ENCODE measurements around the gene NOP58.
"Not testable (repeated sequence)": the region's sequence is repeated elsewhere in the genome, so short reads cannot be mapped to it uniquely, and the experiment has no call there.

The NOP58 gene

GRCh38 chr2:202299712-202300111 lies 34.1 kb downstream of the NOP58 start:
- no peak for DNase-seq (ENCODE audit: low read depth, low spot score)

DNA sequence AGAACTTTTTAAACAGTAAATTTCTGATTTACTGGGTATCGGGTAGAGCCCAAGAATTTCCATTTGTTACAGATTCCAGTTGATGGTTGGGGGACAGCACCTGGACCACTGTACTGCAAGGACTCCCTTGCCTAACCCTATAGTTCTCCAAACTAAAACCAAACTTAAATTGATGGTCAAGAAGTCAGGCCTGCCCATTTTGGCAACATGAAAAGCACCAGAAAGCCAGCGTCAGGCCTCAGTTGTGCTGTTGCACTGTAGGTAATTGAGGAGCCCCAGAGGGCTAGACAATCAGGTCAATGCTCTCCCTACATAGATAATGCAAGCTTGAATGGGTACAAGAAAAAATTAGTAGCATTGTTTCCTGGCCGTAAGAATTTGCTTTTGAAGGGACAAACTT lies 40.5 kb downstream of the NOP58 start:
- DNase-seq (ENCODE audit: low read depth, low spot score): no peak

DNA sequence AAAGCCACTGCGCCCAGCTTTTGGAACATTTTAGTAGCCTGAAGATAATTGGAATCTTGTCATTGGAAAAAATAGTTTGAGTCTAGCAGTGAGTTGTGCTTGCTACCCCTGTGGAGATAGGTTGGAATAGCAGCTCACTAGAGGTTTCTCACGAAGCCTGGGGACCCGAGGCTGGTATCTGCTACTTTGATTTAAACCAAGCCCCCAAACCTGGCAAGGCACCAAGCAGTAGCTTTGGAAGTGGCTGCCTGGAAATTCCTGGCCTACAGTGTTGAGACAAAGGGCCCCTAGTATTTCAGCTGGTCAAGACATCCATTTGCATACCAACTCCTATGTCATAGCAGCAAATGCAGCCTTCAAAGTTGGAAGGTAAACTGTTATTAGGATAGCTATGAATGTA lies 42.1 kb downstream of the NOP58 start:
- no peak for DNase-seq (ENCODE audit: low read depth, low spot score)

DNA sequence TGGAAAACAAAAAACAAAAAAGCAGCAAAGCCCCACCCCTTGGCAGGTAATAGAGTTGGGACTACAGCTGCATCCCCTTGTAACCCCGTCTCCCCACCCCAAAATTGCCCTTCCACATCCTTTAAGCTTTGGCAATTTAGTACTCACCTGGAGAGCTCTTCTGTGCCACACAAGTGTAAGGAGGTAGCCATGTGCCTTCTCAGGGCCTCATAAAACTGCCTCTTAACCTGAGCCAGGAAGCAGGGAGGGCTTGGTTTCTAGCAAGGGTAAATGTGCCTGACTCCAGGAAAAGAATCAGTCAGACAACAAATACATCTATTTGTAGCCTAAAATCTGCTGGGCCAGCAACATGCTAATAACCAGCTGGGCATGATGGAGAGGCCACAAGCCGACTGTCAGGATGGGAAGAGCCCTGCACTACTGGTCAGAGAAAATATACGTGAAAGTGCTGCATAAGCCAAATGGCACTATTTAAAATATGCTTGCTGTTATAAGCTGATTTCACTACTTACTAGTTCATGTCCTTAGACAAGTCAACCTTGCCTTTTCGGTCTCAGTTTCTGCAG lies 46.3 kb downstream of the NOP58 start:
- no peak for DNase-seq (ENCODE audit: low read depth, low spot score)

GRCh38 chr2:202314116-202314515 lies 48.6 kb downstream of the NOP58 start:
- DNase-seq (ENCODE audit: low read depth, low spot score): no peak

GRCh38 chr2:202317080-202317857 lies 51.7 kb downstream of the NOP58 start:
- DNase-seq (ENCODE audit: low read depth, low spot score): peak; percentile 70

GRCh38 chr2:202320362-202320761 lies 54.8 kb downstream of the NOP58 start:
- DNase-seq (ENCODE audit: low read depth, low spot score): not testable (repeated sequence)

- no peak for DNase-seq (ENCODE audit: low read depth, low spot score)
These were observed 56.9 kb downstream of the NOP58 start for GRCh38 chr2:202322435-202322834.

DNA sequence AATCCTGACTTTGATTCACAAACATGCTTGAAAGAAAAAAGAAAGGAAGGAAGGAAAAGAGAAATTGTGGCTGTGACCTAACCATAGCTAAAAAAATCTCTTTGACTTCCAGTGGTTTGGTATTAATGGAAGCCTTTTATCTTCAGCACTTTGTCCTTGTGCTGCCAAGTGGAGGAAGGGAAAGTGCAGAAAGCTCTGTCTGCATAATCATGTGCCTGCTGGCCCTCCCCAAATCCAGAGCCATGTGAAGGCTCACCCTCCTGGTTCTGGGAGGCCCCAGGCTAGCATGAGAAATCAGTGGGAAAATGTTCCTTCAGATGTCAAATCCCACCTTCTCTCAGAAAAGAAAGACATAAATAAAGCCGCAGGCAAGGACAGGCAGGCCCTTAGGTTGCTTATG lies 62.3 kb downstream of the NOP58 start:
- DNase-seq (ENCODE audit: low read depth, low spot score): no peak

- no peak for DNase-seq (ENCODE audit: low read depth, low spot score)
These were observed 70.4 kb downstream of the NOP58 start for GRCh38 chr2:202335791-202336467.

DNA sequence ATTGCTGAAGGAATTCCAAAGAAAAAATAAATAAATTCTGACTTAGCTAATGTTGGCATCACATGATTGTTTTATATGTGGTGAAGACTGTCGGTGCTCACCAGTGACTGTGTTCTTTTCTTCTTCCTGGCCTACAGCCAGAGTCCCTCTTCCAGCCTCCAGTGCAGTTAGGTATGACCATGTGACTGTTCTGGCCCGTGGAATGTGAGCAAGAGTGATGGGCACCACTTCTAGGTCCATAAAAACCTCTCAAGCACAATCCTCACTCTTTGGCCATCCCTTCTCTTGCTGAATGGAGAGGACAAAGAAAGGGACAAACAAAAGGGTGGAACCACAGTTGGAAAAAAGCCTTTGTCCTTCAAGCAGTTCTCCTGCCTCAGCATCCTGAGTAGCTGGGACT lies 71.6 kb downstream of the NOP58 start:
- no peak for DNase-seq (ENCODE audit: low read depth, low spot score)

DNA sequence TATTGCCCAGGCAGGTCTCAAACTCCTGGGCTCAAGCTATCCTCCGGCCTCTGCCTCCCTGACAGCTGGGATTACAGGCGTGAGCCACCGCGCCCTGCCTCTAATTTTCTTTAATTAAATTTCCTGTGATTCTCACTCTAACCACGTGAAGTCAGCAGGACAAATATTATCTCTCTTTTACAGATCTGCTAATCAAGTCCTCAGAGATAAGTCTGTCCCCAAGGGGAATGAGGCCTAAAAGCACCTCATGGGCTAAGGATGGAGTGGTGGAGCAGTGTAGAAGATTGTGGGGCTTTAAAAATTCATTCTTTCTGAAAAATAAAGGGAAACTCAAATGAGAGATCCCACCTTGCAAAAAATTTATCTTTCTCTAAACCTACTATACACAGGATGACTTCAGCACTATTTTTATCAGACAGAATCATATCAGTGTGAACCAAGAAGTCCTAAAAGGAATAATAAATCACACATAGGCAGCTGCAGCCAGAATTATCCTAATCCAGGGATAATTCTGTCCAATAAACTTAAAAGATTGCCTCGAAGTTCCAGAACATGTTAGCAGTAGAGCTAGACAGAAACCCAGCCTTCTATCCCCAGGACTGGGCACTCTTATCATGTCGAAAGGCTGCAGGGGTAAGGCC lies 72.3 kb downstream of the NOP58 start:
- DNase-seq (ENCODE audit: low read depth, low spot score): no peak

- DNase-seq (ENCODE audit: low read depth, low spot score): peak; percentile 10
These were observed 73.7 kb downstream of the NOP58 start for GRCh38 chr2:202339071-202339870.

DNA sequence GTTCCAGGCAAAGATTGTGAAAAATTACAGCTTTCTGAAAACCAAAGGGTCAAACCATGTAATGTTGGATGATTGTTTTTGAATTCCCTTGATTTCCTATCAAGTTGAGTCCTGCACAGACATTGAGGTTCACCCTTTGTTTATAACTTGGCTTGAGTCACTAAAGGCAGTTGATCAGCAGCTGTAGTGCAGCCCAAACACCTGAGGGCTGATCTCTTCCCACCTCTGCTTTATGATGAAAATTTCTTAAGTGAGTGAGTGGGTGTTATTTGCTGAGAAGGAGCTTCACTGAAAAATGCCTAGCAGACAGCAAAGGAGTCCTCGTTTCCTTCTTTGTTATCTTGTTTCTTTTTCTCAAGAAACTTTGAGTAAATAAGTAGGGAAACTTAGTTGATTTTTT lies 78.6 kb downstream of the NOP58 start:
- DNase-seq (ENCODE audit: low read depth, low spot score): no peak

DNA sequence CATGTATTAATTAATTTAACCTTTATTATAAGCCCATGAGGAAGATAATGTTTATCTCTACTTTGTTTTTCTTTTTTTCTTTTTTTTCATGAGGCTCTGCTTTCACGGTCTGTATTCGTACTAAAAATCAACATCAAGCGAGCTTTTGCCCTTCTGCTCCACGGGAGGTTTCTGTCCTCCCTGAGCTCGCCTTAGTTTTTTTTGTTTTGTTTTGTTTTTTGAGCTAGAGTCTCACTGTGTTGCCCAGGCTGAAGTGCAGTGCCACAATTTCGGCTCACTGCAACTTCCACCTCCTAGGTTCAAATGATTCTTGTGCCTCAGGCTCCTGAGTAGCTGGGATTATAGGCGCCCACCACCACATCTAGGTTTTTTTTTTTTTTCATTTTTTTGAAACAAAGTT lies 80.6 kb downstream of the NOP58 start:
- DNase-seq (ENCODE audit: low read depth, low spot score): no peak

Data from smooth muscle cell of the brain vasculature (primary cell).